ENCODE results near the gene COL1A1.
A peak's percentile ranks its signal among the peaks of the same experiment; 100 is the strongest.

The COL1A1 gene

GRCh38 chr17:50151937-50152547 is 49.4 kb downstream of the COL1A1 start:
- DNase-seq: no peak

- DNase-seq: peak; percentile 77 to 79
Observed at GRCh38 chr17:50151041-50151936, 50.1 kb downstream of the COL1A1 start.

- DNase-seq: no peak
Observed at GRCh38 chr17:50150354-50151040, 50.9 kb downstream of the COL1A1 start, which contains the start of gene PPP1R9B. Gene PPP1R9B (minus strand): TSS chr17:50150677. CDS start chr17:50150513, 164 bp downstream.

GRCh38 chr17:50149417-50150353 is 51.7 kb downstream of the COL1A1 start:
- DNase-seq: peak; percentile 36 to 53

GRCh38 chr17:50149091-50149416 is 52.4 kb downstream of the COL1A1 start:
- no peak for DNase-seq

- DNase-seq: peak; percentile 90 to 91
Observed at GRCh38 chr17:50148226-50149090, 53.0 kb downstream of the COL1A1 start.

- no peak for DNase-seq
Observed at GRCh38 chr17:50147841-50148225, 53.6 kb downstream of the COL1A1 start.

- DNase-seq: no peak
Observed at GRCh38 chr17:50146927-50147665, 54.3 kb downstream of the COL1A1 start.

- DNase-seq: no peak
Observed at GRCh38 chr17:50146230-50146926, 55.1 kb downstream of the COL1A1 start.

- no peak for DNase-seq
Observed at GRCh38 chr17:50145532-50146229, 55.8 kb downstream of the COL1A1 start.

GRCh38 chr17:50144845-50145531 is 56.4 kb downstream of the COL1A1 start:
- no peak for DNase-seq

GRCh38 chr17:50144355-50144754 is 57.1 kb downstream of the COL1A1 start:
- no peak for DNase-seq

GRCh38 chr17:50143461-50144176 is 57.8 kb downstream of the COL1A1 start:
- no peak for DNase-seq

GRCh38 chr17:50141745-50142110 is 59.7 kb downstream of the COL1A1 start:
- no peak for DNase-seq

- DNase-seq: no peak
Observed at GRCh38 chr17:50141026-50141744, 60.2 kb downstream of the COL1A1 start.

- DNase-seq: peak; percentile 77 to 81
Observed at GRCh38 chr17:50139950-50140885, 61.2 kb downstream of the COL1A1 start.
